GM18519 (cell line): Measurements from ENCODE around the gene OR51E2.

Experiments used
- ATAC-seq: cut with Tn5 transposase; IDR thresholded peaks from one replicate; pipeline ENCODE4 v1.9.1; 2021; ENCODE audit warnings: mild to moderate bottlenecking, moderate library complexity; ENCODE audit not compliant: unreplicated experiment, low FRiP score

Gene OR51E2

DNA sequence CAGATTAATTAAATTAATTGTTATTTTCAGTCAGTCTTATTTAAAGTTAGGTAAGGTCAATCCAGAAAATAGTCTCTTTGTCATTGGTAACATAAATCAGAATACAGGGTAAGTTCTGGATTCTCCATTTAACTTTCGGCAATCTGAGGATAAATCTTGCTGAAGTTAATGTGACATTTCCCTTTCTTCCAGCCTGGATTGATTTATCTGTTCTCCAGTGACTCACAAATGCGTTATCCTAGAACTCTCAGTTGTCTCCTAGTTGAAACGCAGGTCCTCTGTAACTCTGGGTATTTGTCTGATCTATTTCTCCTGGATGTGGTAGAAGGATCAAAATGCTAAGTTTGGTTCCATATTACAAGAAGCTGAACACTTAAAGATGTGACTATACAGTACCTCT lies 32.9 kb downstream of the OR51E2 start:
- ATAC-seq: no peak

DNA sequence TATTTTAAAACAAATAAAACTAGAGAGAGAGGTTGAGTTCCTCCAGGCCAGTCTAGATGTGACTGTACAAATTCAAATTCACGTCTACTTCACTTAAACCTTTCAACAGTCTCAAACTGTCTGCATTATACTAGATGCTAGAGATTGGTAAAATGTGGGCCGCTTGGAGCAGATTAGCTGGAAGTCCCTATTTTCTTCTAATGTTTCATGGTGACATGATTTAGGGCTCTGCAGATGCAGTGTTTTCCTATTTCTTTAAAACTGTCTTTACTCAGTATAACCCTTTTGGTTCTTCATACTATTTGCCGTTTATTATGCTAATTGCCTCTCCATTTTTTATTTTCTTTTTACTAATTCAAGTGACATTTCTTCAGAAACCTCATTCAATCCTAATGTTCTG lies 33.5 kb downstream of the OR51E2 start:
- no peak for ATAC-seq

DNA sequence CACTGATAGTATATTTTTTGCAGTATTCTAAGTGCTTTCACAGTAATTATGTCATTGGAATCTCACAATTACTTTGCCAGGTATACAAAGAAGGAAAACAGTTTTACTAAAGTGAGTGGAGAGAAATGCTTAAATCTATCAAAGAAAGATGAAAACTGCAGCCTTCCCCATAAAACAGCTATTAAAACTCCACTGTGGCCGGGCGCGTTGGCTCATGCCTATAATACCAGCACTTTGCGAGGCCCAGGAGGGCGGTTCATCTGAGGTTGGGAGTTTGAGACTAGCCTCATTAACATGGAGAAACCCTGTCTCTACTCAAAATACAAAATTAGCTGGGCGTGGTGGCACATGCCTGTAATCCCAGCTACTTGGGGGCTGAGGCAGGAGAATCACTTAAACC lies 34.8 kb downstream of the OR51E2 start:
- ATAC-seq: no peak

DNA sequence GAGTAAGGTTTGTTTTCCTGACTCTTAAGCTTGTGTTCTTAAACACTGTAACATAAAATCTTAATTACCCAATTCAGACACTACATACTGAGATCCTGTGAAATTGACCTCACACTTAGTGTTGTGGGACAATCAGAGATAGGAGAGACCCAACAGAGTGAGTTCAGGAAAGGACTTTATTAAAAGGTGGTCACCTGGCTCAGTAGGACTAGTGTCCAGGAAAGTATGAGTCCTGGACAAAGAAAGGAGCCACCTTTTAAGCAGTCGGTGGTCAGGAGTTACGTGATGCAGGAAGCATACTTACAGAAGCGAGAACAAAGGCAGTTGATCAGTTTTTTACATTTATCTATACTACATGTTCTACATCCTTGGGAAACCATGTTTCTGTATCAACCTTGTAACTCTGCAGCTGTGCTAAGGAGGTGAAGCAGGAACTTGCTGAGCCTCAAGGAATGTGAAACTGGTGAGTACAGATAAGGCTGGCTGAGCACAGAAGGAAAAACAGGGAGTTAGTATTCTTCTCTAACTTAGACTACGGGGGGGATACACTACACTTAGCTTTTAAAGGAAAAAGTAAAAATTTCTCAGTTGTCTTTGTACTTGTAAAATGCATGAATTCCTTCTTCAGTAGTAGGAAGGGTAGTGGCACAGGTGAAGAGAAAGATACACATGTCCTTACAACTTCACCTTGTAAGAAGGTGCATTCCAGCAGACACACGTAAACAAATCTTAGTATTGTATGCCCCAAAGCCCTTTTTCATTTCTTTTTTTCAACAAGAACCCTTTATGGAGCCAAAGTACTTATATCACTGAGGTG lies 38.8 kb downstream of the OR51E2 start:
- no peak for ATAC-seq

DNA sequence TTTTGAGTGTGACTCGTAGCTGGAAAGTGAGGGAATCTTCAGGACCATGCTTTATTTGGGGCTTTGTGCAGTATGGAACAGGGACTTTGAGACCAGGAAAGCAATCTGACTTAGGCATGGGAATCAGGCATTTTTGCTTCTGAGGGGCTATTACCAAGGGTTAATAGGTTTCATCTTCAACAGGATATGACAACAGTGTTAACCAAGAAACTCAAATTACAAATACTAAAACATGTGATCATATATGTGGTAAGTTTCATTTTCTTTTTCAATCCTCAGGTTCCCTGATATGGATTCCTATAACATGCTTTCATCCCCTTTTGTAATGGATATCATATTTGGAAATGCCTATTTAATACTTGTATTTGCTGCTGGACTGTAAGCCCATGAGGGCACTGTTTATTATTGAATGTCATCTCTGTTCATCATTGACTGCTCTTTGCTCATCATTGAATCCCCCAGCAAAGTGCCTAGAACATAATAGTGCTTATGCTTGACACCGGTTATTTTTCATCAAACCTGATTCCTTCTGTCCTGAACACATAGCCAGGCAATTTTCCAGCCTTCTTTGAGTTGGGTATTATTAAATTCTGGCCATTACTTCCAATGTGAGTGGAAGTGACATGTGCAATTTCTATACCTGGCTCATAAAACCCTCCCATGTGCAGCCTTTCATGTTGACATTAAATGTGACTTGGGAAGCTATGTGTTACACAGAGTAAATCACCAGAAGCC lies 42.9 kb downstream of the OR51E2 start:
- no peak for ATAC-seq

DNA sequence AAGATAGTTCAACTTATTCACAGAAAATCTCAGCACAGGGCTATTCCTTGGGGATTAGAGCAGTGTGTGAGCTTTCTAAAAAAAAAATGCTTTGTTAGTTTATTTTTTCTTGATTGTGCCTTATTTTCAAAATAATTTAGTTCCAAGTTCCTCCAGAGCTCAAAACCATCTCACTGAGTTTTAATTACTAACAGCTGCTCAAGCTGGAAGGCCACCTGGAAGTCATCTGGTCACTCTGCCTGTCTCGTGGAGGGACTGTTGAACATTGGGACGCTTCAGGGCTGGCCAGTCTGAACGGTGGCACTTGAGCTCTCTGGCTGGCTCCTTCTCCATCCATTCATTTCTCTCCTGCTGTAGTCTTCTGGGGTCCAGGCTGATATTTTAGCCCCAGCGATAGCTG lies 49.9 kb downstream of the OR51E2 start:
- ATAC-seq: no peak

DNA sequence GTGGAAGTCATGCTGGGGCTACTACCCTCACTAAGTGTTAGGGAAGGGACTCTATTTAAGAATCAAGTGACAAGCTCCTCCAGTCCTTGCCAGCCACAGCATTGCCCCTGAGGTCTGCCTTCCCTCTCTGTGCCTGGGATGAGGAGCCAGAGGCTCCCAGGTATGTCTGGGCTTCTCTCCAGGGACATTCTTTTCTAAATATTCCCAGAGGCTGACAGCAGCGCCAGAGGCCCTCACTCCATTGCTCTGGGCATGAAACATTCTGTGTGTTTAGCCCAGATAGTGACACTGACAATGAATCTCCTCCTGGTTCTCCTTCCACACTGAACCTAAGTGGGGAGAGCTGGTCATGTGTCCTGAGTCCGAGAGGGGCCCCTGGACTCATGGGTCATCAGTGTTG lies 51.7 kb downstream of the OR51E2 start:
- no peak for ATAC-seq

DNA sequence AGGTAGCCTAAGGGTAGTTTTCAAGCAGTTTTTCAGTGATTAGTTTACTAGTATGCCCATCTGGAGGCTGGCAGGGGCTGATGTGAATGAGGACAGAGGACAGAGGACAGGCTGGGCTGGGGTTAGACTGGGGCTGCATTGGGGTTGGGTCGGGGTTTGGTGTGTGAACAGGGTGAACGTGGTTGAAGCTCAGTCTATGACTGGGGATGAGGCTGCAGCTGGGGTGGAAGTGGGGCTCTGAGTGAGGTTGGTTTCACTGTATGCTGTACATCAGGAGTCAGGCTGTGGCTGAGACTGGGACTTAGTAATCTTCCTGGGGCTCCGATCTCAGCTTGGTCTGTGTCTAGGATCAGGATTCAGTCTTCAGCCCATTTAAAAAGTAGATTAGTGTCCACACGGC lies 53.4 kb downstream of the OR51E2 start:
- ATAC-seq: no peak

DNA sequence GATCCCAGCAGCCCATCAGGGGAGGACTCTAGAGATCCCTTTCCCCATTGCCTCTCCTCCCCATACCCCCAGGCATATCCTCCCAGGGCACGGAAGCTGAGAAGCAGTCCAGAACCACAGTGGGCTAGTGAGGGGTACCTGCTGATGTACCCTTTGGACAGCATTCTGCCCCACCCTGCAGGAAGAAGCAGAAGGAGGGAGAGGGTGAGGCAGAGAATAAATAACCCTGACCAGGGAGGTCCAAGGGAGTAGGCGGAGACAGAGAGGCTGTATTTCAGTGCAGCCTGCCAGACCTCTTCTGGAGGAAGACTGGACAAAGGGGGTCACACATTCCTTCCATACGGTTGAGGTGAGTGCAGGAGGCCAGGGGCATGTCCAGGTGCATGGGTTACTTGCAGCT lies 54.0 kb downstream of the OR51E2 start, which contains the start of gene OR51E1:
TSS of gene OR51E1 (plus strand) at position 301 of the 400 bp plus-strand sequence. CDS start 8,545 bp downstream, outside the sequence.
- no peak for ATAC-seq

DNA sequence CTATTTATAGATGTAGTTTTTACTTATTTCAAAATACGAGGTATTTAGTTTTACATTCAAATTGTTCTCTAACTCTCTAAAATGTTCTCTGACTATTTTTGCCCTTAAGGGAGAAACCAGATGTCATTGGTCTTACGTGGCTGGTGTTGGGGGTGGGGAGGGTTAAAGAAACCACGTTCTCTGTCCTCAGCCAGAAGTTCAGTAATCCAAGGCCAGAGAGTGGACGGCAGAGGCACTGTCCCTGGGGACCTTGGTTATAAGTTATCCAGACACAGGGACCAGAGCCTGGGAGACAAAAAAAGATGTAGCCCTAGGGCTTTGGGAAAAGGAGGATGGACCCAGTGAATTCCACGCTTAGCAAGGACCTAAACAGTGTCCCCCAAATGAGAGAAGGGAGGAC lies 54.6 kb downstream of the OR51E2 start:
- no peak for ATAC-seq

DNA sequence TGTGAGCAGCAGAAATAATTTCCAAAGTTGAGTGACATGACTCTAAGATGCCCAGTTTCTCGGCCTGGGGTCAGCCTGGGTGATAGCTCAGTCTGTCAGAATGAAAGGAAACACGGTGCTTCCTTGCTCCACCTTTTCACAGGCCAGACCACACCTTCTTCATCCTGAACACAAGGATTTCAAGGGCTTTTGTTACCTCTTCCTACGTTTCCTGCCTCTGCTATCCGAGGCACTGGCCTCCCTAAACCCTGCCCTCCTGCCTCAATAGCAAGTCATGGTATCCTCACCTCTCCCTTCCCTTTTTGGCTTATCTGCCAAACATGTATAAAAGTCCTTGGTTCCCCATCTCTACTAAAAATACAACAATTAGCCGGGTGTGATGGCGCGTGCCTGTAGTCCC lies 55.6 kb downstream of the OR51E2 start:
- ATAC-seq: no peak

DNA sequence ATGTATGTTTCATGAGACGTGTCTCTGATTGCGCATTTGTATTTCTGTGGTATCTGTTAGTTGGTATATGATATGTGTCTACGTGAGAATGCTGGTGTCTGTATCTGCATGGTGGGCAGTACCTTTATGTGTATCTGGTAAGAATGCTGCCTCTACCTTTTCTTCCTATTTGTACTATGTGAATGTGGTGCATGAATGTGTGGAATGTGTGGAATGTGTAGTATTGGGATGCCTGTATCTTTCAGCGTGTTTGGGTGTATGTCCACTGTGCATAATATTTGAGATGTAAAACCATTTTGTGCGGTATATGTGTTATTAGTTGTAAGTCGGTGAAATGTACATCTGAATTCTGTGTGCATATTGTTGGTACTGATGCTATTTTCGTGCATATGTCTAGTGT lies 56.2 kb downstream of the OR51E2 start:
- ATAC-seq: no peak

DNA sequence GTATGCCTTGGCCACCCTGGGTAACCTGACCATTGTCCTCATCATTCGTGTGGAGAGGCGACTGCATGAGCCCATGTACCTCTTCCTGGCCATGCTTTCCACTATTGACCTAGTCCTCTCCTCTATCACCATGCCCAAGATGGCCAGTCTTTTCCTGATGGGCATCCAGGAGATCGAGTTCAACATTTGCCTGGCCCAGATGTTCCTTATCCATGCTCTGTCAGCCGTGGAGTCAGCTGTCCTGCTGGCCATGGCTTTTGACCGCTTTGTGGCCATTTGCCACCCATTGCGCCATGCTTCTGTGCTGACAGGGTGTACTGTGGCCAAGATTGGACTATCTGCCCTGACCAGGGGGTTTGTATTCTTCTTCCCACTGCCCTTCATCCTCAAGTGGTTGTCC lies 57.7 kb downstream of the OR51E2 start:
- no peak for ATAC-seq

DNA sequence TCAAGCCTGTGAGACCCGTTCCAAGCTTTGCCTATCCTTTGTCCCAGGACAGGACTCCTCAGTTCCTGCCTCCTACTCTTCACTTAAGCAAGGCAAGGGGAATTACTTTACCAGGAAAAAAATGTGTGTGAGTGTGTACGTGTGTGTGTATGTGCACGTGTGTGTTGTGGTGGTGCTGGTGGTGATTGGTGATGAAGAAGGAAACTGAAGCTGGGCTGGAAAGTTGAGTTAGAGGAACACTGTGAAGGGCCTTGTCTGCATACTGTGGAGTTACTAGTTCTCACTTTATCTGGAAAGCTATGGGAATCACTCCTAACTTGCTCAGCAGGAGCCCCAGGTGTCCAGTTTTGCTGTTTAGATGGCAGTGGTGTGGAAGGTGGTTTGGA lies 60.0 kb downstream of the OR51E2 start:
- ATAC-seq: no peak

DNA sequence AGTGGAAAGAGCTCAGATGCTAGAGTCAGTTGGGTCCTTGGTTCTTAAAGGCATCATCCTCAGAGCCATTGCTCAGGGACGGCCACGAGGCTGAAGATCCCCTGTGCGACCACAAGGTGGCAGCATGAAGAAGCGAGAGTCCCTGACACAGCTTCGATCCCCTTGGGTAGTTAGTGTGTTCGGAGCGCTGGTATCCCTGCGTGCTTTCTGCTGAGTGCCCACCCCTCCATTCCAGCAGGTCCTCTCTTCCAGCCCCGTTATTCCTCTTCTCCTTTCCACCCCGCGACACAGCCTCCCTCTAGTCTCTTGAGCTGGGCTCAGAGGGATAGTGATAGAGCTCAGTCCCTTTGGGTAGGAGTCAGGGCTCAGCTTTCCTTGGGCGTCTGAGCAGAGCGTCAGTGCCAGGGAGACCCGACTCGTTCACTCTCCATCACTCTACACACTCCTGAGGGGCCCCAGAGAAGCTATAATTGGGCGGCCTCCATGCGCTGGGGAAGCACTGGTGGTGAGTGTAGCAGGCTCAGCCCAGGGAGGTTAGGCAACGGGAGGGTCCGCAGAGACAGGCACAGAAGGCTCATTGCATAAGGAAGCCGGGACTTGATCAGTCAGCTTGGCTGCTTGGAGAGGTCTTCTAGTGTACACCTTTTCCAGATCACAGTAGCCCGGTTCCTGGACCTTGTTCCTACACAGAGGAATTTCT lies 60.5 kb downstream of the OR51E2 start, which contains the start of gene OR51D1:
TSS of gene OR51D1 (plus strand) at position 516 of the 700 bp plus-strand sequence. CDS start 2,314 bp downstream, outside the sequence.
- ATAC-seq: peak; percentile 94

DNA sequence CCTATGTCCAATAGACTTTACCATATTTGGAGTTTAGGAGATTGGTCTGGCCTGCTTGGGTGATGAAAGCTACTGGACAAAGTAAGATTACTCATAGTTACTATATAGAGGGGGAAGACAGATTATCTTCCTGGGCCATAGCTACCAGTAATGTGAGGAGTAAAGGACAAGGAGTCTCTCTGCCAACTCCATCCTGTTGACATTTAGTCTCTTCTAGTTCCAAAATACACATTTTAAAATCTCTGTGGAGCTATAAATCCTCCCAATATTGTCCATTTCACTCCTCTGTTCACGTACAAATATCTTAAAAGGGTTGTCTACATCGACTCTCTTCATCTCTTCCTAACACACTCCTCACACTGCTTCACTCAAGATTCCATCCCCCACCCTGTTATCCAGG lies 61.5 kb downstream of the OR51E2 start:
- ATAC-seq: no peak
